Head of caudate nucleus (tissue), 42 donors: ENCODE measurements around the gene RPS21.

Source experiments
- DNase-seq, 42 donors: peaks; one replicate each; pipeline versions ENCODE4 v3.0.0 to v3.0.0-alpha.2; 2020 to 2021; ENCODE audit warnings: mixed read lengths in 7 of 42
- intact Hi-C: fragments of 100-400 bp; cut with DNase I; formaldehyde crosslinking; loops from one replicate; pipeline ENCODE4 v1.15.0; 2022

The RPS21 gene

DNA sequence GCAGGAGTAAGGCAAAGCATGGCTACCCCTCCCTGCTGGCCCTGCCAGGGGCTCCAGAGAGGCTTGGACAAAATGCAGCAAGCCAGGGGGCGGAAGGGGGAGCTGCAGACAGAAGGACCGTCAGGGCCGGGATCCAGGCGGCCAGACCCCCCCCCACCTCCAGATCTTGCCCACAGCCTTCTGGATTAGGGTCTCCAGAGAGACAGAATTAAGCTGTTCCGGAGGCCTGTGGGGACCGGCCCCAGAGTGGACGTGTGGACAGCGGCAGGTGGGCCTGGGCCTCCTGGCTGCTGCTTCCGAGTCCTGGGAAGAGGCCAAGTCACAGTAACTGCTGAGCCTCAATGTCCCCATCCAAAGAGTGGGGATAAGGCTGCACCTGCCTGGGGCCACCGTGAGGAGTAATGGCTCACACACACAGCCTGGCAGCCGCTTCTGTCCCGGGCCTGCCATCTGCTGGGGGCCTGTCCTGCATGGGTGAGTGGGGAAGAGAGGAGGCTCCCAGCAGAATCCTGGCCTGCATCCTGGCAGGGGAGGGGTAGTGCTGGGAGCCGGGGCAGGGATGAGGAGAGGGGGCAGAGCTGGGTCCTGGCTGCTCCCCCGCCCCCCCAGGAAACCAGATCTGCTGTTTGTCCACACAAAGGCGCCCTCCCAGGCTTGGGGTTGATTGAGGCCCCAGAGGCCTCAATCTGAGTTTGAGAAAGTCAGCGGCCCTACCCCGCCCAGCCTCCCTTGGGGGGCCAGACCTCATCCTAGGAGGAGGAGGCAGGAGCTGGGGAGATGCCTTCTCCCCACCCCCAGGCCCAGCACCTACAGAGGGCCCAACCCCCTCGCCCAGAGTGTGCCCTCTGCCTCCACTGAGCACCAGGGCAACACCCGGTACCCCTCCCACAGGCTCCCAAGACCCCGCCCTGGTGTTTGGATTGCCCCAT lies 23.6 kb upstream of the RPS21 start:
- peak in 1 of 42 donors; percentile 3 for DNase-seq
- intact Hi-C loops: no loop called here

DNA sequence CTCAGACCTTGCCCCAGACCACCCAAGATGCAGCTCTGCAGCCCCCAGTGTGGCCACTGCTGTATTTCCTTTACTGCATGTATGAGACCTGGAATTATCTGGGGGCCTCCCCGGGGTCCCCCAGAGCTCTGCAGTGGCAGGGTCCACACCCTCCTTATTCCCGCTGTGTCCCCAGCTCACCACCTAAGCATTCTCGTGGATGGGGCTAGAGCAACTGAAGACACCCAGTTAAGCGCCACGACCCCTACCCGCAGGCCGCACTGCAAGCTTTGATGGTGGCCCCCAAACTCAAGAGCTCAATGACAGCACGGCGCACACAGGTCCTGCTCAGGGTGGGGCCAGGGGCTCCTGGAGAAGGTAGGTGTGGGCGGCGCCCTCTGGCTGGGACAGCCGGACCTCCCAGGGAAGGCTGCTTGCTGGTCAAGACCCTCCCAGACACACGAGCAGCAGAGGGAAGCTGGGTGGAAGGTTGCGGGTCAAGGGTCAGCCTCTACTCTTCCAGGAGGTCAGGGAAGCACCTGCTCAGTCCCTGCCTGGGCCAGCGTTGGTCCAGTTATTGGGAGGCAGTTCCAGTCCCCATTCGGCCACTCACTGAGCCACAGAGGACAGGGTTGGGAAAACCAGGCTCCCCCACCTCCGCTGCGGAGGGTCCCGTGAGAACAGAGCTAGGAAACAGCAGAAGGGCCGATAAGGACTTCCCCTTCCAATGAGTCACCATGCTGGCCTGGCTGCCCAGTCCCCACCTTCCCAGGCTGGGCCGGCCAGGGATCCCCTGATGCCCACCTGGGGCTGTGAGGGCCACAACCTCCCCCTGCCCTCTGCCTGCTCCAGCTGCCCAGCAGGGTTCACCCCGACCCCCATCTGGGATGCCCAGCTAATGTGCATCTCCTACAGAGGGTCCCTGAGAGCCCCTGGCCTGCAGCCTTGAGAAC lies 22.7 kb upstream of the RPS21 start:
- intact Hi-C loops: no loop called here
- no peak for DNase-seq

DNA sequence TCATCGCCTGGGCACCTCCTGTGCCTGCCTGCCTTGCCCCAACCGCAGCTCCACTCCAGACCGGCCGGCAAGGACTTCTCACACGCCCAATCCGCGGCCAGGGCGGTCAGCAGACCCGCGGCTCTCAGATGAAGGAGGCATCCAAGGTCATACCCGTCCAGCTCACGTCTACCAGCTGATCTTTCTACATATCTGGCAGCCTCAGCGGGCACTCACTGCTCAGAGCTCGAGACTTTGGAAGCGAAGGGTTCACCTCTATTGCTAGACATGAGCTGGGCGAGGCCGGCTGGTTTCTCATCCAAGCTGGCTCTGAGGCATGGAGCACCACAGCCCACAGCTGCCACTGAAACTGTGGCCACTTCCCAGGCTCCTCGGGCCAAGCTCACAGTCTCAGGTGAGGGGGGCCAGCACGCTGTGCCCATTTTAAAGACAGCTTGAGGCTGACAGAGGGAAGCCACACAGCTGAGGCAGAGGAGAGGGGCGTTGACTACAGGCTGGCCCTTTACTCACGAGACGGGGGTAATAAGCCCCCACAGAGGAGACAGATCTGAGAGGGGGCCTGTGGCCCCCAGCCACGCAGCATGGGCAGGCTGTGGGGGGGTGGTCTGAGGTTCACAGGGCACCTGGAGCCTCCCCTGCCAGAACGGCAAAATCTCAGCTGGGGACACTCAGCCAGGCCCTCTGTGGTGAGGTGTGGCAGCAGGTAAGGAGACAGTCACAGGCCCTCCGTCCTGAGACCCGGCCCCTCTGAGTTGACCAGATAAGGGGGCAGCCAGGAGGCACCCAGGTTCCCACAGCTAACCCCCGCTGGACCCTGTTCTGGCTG lies 21.8 kb upstream of the RPS21 start:
- intact Hi-C loops: no loop called here
- no peak for DNase-seq

DNA sequence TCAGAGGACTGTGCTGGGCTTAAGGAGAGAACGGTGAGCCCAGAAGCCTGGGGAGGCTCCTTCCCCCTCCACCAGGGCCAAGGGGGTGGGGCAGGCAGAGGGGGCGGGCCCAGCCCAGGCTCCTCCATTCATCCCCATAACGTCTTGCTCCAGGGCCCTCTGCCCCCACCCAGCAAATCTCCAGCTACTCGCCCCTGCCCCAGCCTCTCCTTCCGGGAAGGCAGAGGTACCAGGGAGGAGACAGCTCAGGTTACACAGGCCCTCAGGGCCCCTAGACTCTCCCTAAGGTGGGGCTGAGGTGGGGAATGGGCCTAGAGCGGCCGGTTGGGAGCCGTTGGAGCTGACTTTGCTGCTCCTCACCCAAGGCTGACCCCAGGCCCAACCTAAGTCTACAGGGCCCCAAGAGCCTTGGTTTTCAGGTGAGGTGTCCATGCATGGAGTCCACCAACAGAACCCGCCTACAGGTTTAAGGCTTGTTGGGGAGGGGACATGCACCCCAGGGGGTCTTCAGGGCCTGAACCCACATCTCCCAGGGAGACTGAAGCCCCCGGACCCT lies 21.0 kb upstream of the RPS21 start:
- intact Hi-C loops: no loop called here
- peak in 1 of 42 donors; percentile 3 for DNase-seq

DNA sequence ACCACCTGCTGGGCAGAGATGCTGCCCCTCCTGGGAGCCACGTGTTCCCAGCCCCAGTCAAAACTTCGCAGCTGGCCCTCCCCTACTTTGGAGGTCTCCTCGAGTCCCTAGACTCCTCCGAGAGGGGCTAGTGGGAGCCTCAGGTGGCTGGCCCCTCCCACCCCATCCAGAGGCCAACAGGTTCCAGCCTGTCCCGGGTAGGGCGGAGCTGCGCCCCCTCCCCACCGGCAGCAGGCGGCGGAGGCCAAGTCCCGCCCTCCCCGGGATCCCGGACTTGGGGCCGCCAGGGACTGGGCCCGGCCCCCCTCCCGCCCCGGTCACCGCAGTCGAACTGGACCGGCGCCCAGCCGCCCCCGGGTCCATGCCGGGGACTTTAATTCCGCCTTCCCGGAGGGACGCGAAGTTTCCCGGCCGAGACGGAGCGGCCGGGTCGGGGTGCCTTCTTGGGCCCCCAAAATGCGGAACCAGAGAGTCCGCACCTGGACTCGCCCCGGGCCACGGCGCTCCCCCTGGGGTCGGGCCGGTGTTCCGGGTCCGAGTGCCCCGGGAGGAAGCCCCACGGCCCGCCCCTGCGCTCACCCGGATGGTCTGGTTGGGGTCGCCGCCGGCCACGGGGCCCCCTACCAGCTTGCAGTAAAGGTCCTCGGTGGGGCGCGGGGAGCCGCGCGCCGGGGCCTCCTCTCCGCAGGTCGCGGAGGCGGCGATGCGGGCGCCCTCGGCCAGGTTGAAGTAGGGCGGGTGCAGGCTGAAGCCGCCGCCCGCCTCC lies 20.4 kb upstream of the RPS21 start:
- intact Hi-C loops: no loop called here

DNA sequence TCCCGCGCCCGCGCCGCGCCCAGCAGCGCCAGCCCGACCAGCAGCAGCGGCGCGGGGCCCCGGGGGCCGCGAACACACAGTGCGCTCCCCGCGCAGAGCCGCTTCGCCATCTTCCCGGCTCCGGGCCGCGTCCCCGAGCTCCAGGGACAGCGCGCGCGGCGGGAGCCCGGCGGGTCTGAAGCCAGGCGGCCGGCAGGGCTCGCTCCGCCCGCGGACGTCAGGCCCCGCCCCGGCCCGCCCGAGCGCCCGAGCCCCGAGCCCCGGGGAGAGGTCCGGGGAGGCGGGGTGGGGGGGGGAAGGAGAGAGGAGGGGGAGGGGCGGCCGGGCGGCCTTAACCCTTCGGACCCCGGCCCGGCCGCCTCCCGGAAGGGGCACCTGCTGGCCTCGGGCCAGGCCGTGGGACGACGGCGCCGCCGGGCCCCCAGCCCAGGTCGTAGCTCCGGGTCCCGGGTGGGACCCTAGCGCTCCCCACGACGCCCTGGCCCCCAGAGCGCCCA lies 19.7 kb upstream of the RPS21 start, which contains the start of gene LAMA5:
TSS of gene LAMA5 (minus strand) at position 177 of the 497 bp plus-strand sequence. CDS start at position 110, 67 bp downstream.
- peak in 15 of 42 donors; percentile 35 to 72 (median 52) for DNase-seq
- intact Hi-C loops: no loop called here

More for the DNA sequence above, 20.4 kb upstream of the RPS21 start:
- DNase-seq: no peak

DNA sequence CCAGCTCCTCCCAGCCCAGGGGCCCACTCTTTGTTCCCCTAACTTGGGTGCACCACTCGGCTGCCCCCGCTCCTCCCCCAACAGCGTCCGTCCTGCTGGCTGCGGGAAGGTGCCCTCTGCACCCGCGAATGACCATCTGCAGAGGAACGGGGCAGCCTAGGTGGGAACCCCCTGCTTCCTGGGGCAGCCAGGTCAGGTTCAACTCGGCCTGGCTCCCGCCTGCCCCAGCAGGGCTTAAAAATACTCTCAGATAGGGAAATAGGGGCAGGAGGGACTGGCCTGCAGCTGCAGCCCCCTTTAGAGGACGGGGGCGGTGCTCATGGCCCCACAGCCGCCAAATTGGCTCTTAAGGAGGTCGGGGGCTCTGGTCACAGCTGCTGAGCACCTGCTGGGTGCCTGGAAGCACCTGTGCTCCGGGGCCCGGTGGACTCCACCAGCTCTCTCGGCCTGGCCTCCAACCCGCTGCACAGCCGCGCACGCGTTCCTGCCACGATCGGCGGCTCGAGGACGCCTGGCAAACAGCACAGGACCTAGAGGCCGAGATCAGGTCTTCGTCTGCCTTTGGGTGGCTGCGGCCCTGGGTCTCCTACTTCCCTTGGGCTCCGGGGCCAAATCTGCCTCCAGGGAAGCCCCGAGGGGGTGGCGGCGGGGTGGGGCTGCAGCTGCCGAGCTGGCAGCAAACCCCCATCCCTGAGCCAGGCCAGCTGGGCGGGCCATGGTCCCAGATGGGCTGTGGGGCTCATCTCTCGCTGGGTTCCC lies 19.1 kb upstream of the RPS21 start:
- DNase-seq: peak in 24 of 42 donors; percentile 29 to 70 (median 50)
- intact Hi-C loops: no loop called here

DNA sequence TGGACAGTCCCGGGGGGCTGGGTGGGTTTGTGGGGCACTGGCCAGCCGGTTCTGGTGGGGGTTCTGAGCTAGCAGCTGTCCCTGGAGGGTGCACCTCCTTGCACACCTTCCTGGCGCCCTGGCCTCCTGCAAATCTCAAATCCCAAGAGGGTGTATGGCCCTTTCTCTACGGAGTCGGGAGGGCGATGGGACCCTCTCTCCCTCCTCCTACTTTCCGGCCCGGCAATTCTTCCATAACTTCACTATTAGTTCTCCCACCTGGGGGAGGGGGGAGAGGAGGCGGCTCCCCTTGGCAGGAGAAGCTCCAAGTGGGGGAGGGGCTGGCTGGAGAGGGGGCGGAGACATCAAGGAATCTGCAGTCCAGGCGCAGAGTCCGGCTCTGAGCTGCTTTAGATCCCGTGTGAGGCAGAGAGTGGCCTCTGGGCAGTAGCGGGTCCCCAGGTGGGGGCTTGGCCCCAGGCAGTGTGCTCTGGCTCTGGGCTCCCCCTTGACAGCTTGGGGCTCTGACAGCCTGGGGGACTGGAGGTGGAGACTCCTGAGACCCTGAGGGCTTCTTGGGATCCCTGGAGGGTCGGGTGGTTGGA lies 18.4 kb upstream of the RPS21 start:
- no peak for DNase-seq

DNA sequence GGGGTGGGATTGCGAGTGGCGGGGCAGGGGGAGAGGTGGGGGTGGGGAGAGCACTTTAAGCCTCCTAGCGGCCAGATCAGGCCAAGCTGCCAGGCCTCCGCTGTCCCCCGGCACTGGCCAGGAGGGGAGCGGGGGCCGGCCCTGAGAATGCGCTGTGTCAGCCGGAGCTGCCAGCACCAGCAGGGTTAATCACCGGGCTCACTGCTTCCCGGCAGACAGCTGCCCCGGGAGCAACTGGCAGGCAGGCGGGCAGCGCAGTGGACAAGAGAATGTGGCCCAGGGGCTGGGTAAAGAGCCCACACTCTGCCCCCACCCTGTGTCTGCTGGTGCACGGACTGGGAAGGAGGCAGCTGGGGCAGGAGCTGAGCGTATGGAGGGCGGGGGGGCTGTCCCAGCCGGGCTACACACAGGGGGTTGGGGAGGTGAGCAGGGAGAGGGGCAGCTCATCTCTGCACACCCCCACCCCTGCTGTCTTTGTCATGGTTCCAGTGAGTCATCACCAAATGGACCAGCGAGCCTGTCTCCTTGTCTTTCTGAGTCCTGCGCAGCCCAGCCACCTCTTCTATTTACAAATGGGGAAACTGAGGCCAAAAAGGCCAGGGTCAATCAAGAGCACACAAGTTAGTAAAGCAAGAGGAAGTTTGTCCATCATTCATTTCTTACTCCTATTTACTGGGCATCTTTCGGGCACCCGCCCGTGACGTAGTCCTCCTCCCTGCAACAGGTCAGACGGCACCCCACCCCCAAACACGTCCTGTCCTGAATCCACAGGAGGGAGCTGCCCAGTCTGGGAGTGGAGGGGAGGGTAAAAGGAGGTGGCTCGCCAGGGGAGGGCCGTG lies 17.7 kb upstream of the RPS21 start:
- peak in 9 of 42 donors; percentile 41 to 79 (median 56) for DNase-seq
- intact Hi-C loops: no loop called here

More for the DNA sequence above, 18.4 kb upstream of the RPS21 start:
- intact Hi-C loops: no loop called here

DNA sequence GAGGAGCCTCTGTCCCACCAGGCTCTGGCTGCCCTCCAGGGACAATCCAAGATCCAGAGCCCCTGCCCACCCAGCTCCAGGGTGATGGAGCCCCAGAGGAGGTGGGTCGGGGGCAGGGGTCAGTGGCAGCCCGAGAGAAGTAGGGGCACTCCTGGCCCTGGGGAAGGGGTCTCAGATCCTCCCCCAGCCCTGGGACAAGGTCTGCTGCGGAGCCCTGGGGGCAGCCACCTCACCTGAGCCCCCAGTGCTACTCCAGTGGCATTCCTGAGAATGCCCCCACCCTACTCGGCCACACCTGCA lies 17.1 kb upstream of the RPS21 start:
- no peak for DNase-seq
- intact Hi-C loops: loop anchor here (10.0 kb wide), 1 partner anchor 525 kb away; no protein-coding TSS in a partner anchor

DNA sequence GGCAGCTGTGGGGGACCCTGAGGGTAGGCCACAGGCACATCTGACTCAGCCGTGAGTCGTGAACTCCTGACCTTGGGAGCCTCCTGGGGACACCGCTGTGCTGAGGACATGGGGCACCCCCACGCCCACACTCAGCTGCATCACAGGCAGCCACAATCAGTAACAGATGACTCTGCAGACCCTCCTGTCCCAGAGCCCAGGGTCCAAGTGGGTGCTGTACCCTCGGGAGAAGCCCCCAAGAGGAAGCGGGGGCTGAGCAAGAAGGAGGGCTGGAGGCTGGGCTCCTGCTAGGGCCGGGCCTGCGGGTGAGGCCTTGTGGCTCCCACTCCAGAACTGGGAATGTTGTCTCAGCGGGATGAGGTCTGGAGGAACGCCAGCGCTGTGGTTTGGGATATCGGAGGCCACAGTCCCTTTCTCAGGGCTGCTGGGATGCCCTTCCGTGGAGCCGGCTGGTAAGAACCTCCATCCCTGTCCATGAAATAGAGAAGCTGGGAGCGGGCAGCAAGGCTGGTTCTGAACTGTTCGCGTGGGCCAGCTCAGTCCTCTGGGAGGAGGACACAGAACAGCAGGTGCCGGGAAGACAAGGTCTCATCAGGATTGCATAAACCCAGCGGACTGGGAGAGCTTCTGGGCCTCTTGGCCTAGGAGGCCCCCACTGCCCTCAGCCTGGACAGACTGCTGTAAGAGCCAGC lies 16.6 kb upstream of the RPS21 start:
- intact Hi-C loops: loop anchor here (10.0 kb wide), 1 partner anchor 525 kb away; no protein-coding TSS in a partner anchor
- no peak for DNase-seq

DNA sequence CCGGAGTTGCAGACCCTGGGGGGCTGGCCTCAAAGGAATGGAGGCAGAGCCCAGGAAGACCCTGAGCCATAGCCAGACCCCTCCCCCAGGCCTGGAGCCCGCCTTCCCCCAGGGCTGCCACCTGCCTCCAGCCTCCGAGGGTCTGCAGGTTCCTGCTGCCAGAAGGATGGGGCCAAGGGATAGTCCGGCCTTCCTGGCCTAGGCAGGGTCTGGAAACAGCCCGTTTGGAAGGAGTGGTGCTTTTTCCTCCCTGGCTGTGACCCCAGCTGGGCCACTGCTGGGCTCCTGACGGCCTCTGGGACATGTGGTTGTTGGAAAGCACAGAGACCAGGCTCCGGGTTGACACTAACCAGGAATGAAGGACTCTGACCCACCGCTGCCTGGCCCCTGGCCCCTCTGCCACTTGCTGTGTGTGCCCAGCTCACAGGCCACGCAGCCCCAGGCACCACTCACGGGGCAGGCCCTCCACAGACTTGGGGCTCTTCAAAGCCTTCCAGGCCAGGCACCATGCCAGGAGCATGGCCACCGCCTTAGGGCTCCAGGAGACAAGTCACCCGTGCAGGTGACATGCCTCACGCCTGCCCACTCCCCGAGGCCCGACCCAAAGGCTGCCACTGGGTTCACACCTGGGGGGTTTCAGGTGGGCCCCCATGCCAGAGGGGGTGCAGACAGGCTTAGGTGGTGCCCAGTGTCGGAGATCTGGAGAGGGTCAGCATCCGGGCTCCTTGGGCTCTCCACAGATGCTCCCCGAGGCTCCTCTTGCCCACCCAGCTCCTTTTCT lies 15.9 kb upstream of the RPS21 start:
- intact Hi-C loops: loop anchor here (10.0 kb wide), 1 partner anchor 526 kb away; no protein-coding TSS in a partner anchor

DNA sequence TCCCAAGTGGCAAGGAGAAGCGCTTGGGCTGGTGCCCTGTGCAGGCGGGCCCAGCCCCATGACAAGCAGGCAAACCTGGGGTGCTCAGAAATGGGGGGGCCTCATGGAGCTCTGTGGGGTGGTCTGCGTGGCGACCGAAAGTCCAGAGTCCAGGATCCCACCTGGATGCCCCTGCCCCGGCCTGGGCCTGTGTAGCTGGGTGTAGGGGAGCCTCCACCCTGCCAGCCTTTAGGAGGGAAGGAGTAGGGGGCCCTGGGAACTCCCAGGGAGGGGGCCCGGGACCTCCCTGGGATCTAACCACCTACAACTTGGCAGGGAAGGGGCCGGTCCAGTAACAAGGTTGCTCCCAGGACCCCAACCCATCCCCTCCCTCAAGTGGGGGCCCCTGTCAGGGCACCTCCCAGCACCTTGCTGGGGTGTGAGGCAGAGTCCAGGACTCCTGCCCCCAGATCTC lies 15.3 kb upstream of the RPS21 start:
- no peak for DNase-seq
- intact Hi-C loops: loop anchor here (10.0 kb wide), 1 partner anchor 527 kb away; no protein-coding TSS in a partner anchor

More for the DNA sequence above, 15.9 kb upstream of the RPS21 start:
- no peak for DNase-seq
